Measurements from ENCODE around the gene SQOR.

- TF ChIP-seq CTCF (IDR thresholded peaks at IDR 0.05) (no peak), POLR2A (IDR thresholded peaks at IDR 0.05) (no peak)
These were observed 30.9 kb upstream of the SQOR start for GRCh38 chr15:45603881-45604280.
